Fibroblast of lung (primary cell): ENCODE data around the gene CLDN25. TPM values are rescaled to one million over a fixed set of nuclear protein-coding genes. Genes with fewer than 3 reads are reported as not detected.

Source experiments
- DNase-seq, 2 donors: peaks; one replicate each; pipeline versions ENCODE4 v3.0.0 to v3.0.0-alpha.2; 2010; ENCODE audit warnings: low read depth in 2 of 2
- H2AFZ ChIP-seq: 2 replicates; pipeline ENCODE4 v1.5.1; 2012; ENCODE audit warnings: low read length, control low read depth, inconsistent platforms
- H3K27ac ChIP-seq: 2 replicates; pipeline ENCODE4 v1.5.1; 2011; ENCODE audit warnings: low read length, control low read depth; ENCODE audit not compliant: insufficient read depth
- H3K27me3 ChIP-seq: 2 replicates; pipeline ENCODE4 v1.5.1; 2011; ENCODE audit warnings: mild to moderate bottlenecking, low read length; ENCODE audit not compliant: control insufficient read depth, insufficient read depth
- H3K36me3 ChIP-seq: 2 replicates; pipeline ENCODE4 v1.5.1; 2011; ENCODE audit warnings: low read length; ENCODE audit not compliant: control insufficient read depth, insufficient read depth
- H3K4me1 ChIP-seq: 2 replicates; pipeline ENCODE4 v1.5.1; 2011; ENCODE audit warnings: low read length; ENCODE audit not compliant: control insufficient read depth, insufficient read depth; ENCODE audit errors: extremely low read depth
- H3K4me2 ChIP-seq: 2 replicates; pipeline ENCODE4 v1.5.1; 2011; ENCODE audit warnings: low read length, control low read depth; ENCODE audit not compliant: insufficient read depth; ENCODE audit errors: extremely low read depth
- H3K4me3 ChIP-seq, 4 experiments: fragments of 200-600 bp in 1 of 4; sonication (generic) in 1 of 4; replicated peaks in 1 of 4; 2 replicates each; pipeline ENCODE4 v1.5.1; 2011 to 2016; ENCODE audit warnings: low read length in 4 of 4, low read depth in 3 of 4, mild to moderate bottlenecking in 3 of 4, control low read depth in 2 of 4, inconsistent platforms in 1 of 4, mixed read lengths in 1 of 4; ENCODE audit not compliant: insufficient read depth in 1 of 4; ENCODE audit errors: control extremely low read depth in 1 of 4
- H3K79me2 ChIP-seq: 2 replicates; pipeline ENCODE4 v1.5.1; 2012; ENCODE audit warnings: mild to moderate bottlenecking, low read length, inconsistent platforms; ENCODE audit not compliant: control insufficient read depth, insufficient read depth
- H3K9ac ChIP-seq: 2 replicates; pipeline ENCODE4 v1.5.1; 2011; ENCODE audit warnings: mild to moderate bottlenecking, low read length, control low read depth; ENCODE audit not compliant: insufficient read depth
- H3K9me3 ChIP-seq: 2 replicates; pipeline ENCODE4 v1.5.1; 2012; ENCODE audit warnings: low read depth, low read length; ENCODE audit not compliant: control insufficient read depth, insufficient read depth
- H4K20me1 ChIP-seq: 2 replicates; pipeline ENCODE4 v1.5.1; 2011; ENCODE audit warnings: low read length; ENCODE audit not compliant: control insufficient read depth, insufficient read depth; ENCODE audit errors: extremely low read depth
- CTCF ChIP-seq, 2 donors: IDR thresholded peaks in 1 of 2; conservative IDR thresholded peaks in 1 of 2; 1 replicate in 1 of 2; 2 replicates in 1 of 2; pipeline ENCODE4 v1.5.1; 2011 to 2012; ENCODE audit warnings: low read length in 2 of 2, control low read depth in 1 of 2, inconsistent platforms in 1 of 2, low read depth in 1 of 2, mild to moderate bottlenecking in 1 of 2
- EZH2 ChIP-seq: IDR thresholded peaks from 2 replicates; pipeline ENCODE4 v1.5.1; 2012; ENCODE audit warnings: low read length, control low read depth, mild to moderate bottlenecking; ENCODE audit errors: missing control alignments
- polyA plus RNA-seq, 2 donors: library from polyadenylated mRNA; depleted of rRNA in 1 of 2; stranded (reverse) in 1 of 2; unstranded in 1 of 2; fragments of >200 nt; gene quantifications; 2 replicates each; pipeline ENCODE4 v1.2.1, GENCODE V29; 2011 to 2012; ENCODE audit warnings: missing spikeins in 1 of 2
- total RNA-seq: library from RNA; depleted of rRNA; stranded (reverse); fragments of >200 nt; gene quantifications from 2 replicates; pipeline ENCODE4 v1.2.1, GENCODE V29; 2014

Gene CLDN25
- total and polyA plus RNA-seq, 2 donors (not counting 1 experiment from before 2014, with no cell fraction given): not detected

DNA sequence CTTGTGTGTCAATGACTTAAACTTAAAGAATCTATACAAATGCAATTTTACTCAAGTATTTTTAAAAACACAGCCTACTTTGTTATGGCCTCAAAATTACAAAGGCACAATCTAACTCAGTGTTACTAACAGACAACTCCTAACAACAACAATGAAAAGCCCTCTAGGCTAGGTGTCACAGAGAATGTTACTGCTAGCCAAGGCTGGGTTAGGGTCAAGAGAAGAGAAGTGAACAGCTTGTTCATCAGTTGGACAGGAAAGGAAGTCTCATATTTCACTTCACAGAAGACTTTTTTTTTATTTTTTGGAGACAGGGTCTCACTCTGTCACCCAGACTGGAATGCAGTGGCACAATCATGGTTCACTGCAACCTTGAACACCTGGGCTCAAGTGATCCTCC lies 26.0 kb downstream of the CLDN25 start:
- TF ChIP-seq EZH2 (no peak), CTCF (conservative IDR thresholded peaks at IDR 0.05 in 1 of 2, IDR thresholded peaks at IDR 0.05 in 1 of 2; ENCODE audit: low read depth in 1 of 2, low read length in 2 of 2) (no peak)
- Histone ChIP-seq H3K9ac (no peak overlapping the region), H3K9me3 (no peaks in the 10 kb centered on the region), H3K27ac (no peak overlapping the region), H2AFZ (no peak overlapping the region), H3K36me3 (peaks cover 2% of the 10 kb centered on the region), H3K27me3 (no peaks in the 10 kb centered on the region), H4K20me1 (no peaks in the 10 kb centered on the region), H3K4me2 (no peak overlapping the region), H3K4me3 (no peak overlapping the region), H3K4me1 (no peaks in the 10 kb centered on the region), H3K79me2 (no peaks in the 10 kb centered on the region)
- DNase-seq: no peak

- Histone ChIP-seq H3K9me3 (no peaks in the 10 kb centered on the region), H3K4me1 (no peaks in the 10 kb centered on the region), H3K36me3 (no peaks in the 10 kb centered on the region), H3K27me3 (no peaks in the 10 kb centered on the region), H3K4me2 (no peak overlapping the region), H3K79me2 (no peaks in the 10 kb centered on the region), H3K9ac (no peak overlapping the region), H3K4me3 (no peak overlapping the region), H2AFZ (no peak overlapping the region), H3K27ac (no peak overlapping the region), H4K20me1 (no peaks in the 10 kb centered on the region)
- TF ChIP-seq CTCF (conservative IDR thresholded peaks at IDR 0.05 in 1 of 2, IDR thresholded peaks at IDR 0.05 in 1 of 2; ENCODE audit: low read depth in 1 of 2, low read length in 2 of 2) (peak; percentile 13 to 34), EZH2 (no peak)
- peak; percentile 3 for DNase-seq
Measured at GRCh38 chr11:113806406-113806805, 26.8 kb downstream of the CLDN25 start.

- no peak overlapping the region for H3K27ac ChIP-seq
- H3K36me3 ChIP-seq: no peaks in the 10 kb centered on the region
- H3K9ac ChIP-seq: no peak overlapping the region
- DNase-seq: no peak
- no peaks in the 10 kb centered on the region for H3K4me1 ChIP-seq
- no peaks in the 10 kb centered on the region for H3K79me2 ChIP-seq
- no peaks in the 10 kb centered on the region for H3K9me3 ChIP-seq
- H2AFZ ChIP-seq: no peak overlapping the region
- H3K27me3 ChIP-seq: no peaks in the 10 kb centered on the region
- no peaks in the 10 kb centered on the region for H4K20me1 ChIP-seq
- no peak for TF ChIP-seq EZH2
- no peak for TF ChIP-seq CTCF (conservative IDR thresholded peaks at IDR 0.05 in 1 of 2, IDR thresholded peaks at IDR 0.05 in 1 of 2; ENCODE audit: low read depth in 1 of 2, low read length in 2 of 2)
- H3K4me2 ChIP-seq: no peak overlapping the region
- no peak overlapping the region for H3K4me3 ChIP-seq
Measured at GRCh38 chr11:113808931-113809330, 29.3 kb downstream of the CLDN25 start.
